Measurements from ENCODE around the gene FCN3.

DNA sequence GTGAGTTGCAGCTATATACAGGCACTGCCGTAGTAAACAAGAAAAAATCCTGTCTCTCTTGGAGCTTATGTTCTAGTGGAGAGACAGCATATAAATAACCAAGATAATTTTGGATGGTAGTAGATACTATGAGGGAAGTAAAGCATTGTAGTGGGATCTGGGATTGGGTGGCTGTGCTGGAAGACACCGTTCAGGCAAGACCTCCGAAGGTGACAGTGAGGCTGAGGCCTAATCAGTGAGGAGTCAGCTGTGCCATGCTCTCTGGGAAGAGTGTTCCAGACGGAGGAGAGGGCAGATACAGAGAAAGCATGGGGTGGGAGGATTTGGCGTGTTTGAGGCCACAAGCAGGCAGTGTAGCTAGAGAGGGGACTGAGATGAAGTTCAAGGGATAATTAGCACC lies 46.7 kb downstream of the FCN3 start:
- TF ChIP-seq, protein P1, sequence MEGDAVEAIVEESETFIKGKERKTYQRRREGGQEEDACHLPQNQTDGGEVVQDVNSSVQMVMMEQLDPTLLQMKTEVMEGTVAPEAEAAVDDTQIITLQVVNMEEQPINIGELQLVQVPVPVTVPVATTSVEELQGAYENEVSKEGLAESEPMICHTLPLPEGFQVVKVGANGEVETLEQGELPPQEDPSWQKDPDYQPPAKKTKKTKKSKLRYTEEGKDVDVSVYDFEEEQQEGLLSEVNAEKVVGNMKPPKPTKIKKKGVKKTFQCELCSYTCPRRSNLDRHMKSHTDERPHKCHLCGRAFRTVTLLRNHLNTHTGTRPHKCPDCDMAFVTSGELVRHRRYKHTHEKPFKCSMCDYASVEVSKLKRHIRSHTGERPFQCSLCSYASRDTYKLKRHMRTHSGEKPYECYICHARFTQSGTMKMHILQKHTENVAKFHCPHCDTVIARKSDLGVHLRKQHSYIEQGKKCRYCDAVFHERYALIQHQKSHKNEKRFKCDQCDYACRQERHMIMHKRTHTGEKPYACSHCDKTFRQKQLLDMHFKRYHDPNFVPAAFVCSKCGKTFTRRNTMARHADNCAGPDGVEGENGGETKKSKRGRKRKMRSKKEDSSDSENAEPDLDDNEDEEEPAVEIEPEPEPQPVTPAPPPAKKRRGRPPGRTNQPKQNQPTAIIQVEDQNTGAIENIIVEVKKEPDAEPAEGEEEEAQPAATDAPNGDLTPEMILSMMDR (IDR thresholded peaks at IDR 0.05; ENCODE audit: insufficient read depth, low read length, poor library complexity, severe bottlenecking) = no peak
- TF ChIP-seq EZH2phosphoT487 (conservative IDR thresholded peaks at IDR 0.05; ENCODE audit: low read length) = no peak

All from SU-DHL-6 (cell line).